Endothelial cell of umbilical vein (primary cell): Measurements from ENCODE around the gene DCTD. TPM values are rescaled to one million over a fixed set of nuclear protein-coding genes. Genes with fewer than 3 reads are reported as not detected.

Experiments used
- BruUV-seq: library from RNA; stranded (reverse); fragments of 400-500 nt; replicated peaks from 2 replicates; lab custom pipeline; 2021; lab: Mats Ljungman, UMichigan
- CTCF ChIA-PET: fragments of 300-600, 350-600 bp; sonication (Branson Sonifier 250); formaldehyde crosslinking; loops from one replicate; lab custom pipeline; 2021; ENCODE audit warnings: antibody characterized with exemption, inconsistent platforms; lab: Charles Lee
- POLR2A ChIA-PET: fragments of 300-600, 350-600 bp; sonication (Branson Sonifier 250); formaldehyde crosslinking; loops from one replicate; lab custom pipeline; 2021; ENCODE audit warnings: antibody characterized with exemption, inconsistent platforms; lab: Charles Lee
- DNase-seq: peaks from one replicate; pipeline ENCODE4 v3.0.0-alpha.2; 2011; ENCODE audit warnings: low read depth, low spot score
- FAIRE-seq: peaks from 2 replicates; lab custom pipeline; 2011; peaks lifted over from hg19 to GRCh38; lab: Jason Lieb, UNC
- H2AFZ ChIP-seq: 2 replicates; pipeline ENCODE4 v1.6.0; 2012; ENCODE audit warnings: low read depth, low read length, control low read depth, inconsistent platforms
- H3K27ac ChIP-seq: 2 replicates; pipeline ENCODE4 v1.5.1; 2011; ENCODE audit warnings: low read depth, mild to moderate bottlenecking, control low read depth, low read length, moderate library complexity; ENCODE audit not compliant: insufficient read depth
- H3K27me3 ChIP-seq, 2 experiments: 2 replicates each; pipeline versions ENCODE4 v1.6.0 to v1.6.1; 2011; ENCODE audit warnings: low read length in 2 of 2, mixed read lengths in 1 of 2; ENCODE audit not compliant: control insufficient read depth in 2 of 2, insufficient read depth in 2 of 2
- H3K36me3 ChIP-seq, 2 experiments: 2 replicates in 1 of 2; 3 replicates in 1 of 2; pipeline ENCODE4 v1.5.1; 2011; ENCODE audit warnings: low read length in 2 of 2, mild to moderate bottlenecking in 1 of 2, moderate library complexity in 1 of 2; ENCODE audit not compliant: control insufficient read depth in 2 of 2, insufficient read depth in 2 of 2; ENCODE audit errors: extremely low read depth in 1 of 2
- H3K4me1 ChIP-seq: 3 replicates; pipeline ENCODE4 v1.5.1; 2011; ENCODE audit warnings: mild to moderate bottlenecking, low read length; ENCODE audit not compliant: control insufficient read depth, insufficient read depth; ENCODE audit errors: extremely low read depth
- H3K4me2 ChIP-seq: 2 replicates; pipeline ENCODE4 v1.6.1; 2011; ENCODE audit warnings: low read length, control low read depth, mixed read lengths; ENCODE audit not compliant: insufficient read depth
- H3K4me3 ChIP-seq, 3 experiments: fragments of 200-600 bp in 1 of 3; sonication (generic), shearing (Covaris generic) in 1 of 3; replicated peaks in 1 of 3; 2 replicates each; pipeline ENCODE4 v1.5.1; 2011 to 2016; ENCODE audit warnings: control low read depth in 3 of 3, low read length in 3 of 3, mild to moderate bottlenecking in 2 of 3, inconsistent platforms in 1 of 3, low read depth in 1 of 3, moderate library complexity in 1 of 3; ENCODE audit not compliant: insufficient read depth in 1 of 3
- H3K79me2 ChIP-seq: 2 replicates; pipeline ENCODE4 v1.6.0; 2012; ENCODE audit warnings: low read length, inconsistent platforms; ENCODE audit not compliant: control insufficient read depth, insufficient read depth
- H3K9ac ChIP-seq: replicated peaks from 2 replicates; pipeline ENCODE3; 2011; ENCODE audit warnings: low read length, control low read depth; ENCODE audit not compliant: insufficient read depth; ENCODE audit errors: extremely low read depth
- H3K9me1 ChIP-seq: replicated peaks from 3 replicates; pipeline ENCODE4 v1.6.0; 2011; ENCODE audit warnings: mild to moderate bottlenecking, low read length; ENCODE audit not compliant: control insufficient read depth, insufficient read depth; ENCODE audit errors: extremely low read depth
- H3K9me3 ChIP-seq: replicated peaks from 2 replicates; pipeline ENCODE4 v1.5.1; 2012; ENCODE audit warnings: low read length, inconsistent platforms; ENCODE audit not compliant: control insufficient read depth, insufficient read depth
- H4K20me1 ChIP-seq: replicated peaks from 2 replicates; pipeline ENCODE3; 2011; ENCODE audit warnings: mild to moderate bottlenecking, low read length; ENCODE audit not compliant: control insufficient read depth, insufficient read depth; ENCODE audit errors: extremely low read depth
- CTCF ChIP-seq, 2 donors: IDR thresholded peaks; 1 replicate in 1 of 2; 2 replicates in 1 of 2; pipeline ENCODE4 v1.5.1; 2011; ENCODE audit warnings: low read length in 2 of 2, mild to moderate bottlenecking in 2 of 2, moderate library complexity in 2 of 2, control low read depth in 1 of 2, inconsistent platforms in 1 of 2, low read depth in 1 of 2; ENCODE audit not compliant: insufficient read depth in 1 of 2; ENCODE audit errors: extremely low read depth in 1 of 2
- EZH2 ChIP-seq: IDR thresholded peaks from 2 replicates; pipeline ENCODE4 v1.6.1; 2012; ENCODE audit warnings: borderline replicate concordance, low read depth, mild to moderate bottlenecking, moderate library complexity, low read length, inconsistent platforms; ENCODE audit not compliant: severe bottlenecking
- FOS ChIP-seq: IDR thresholded peaks from 2 replicates; pipeline ENCODE4 v1.6.1; 2011; ENCODE audit warnings: mild to moderate bottlenecking, low read length, moderate library complexity, borderline replicate concordance; ENCODE audit not compliant: insufficient read depth
- GATA2 ChIP-seq: IDR thresholded peaks from 2 replicates; pipeline ENCODE4 v1.7.0; 2011; ENCODE audit warnings: low read depth, mild to moderate bottlenecking, moderate library complexity, mixed read lengths, low read length; ENCODE audit not compliant: insufficient read length, insufficient read depth
- JUN ChIP-seq: IDR thresholded peaks from 2 replicates; pipeline ENCODE4 v1.6.1; 2011; ENCODE audit warnings: borderline replicate concordance, low read depth; ENCODE audit not compliant: insufficient read length, insufficient read depth
- MAX ChIP-seq: IDR thresholded peaks from 2 replicates; pipeline ENCODE4 v1.6.1; 2011; ENCODE audit not compliant: insufficient read depth, insufficient read length
- MYC ChIP-seq: IDR thresholded peaks from one replicate; pipeline ENCODE4 v1.6.1; 2011; ENCODE audit warnings: mild to moderate bottlenecking, low read depth, low read length
- POLR2A ChIP-seq: IDR thresholded peaks from 2 replicates; pipeline ENCODE4 v1.6.1; 2012; ENCODE audit warnings: low read depth, mild to moderate bottlenecking, control low read depth, low read length
- POLR2AphosphoS5 ChIP-seq: IDR thresholded peaks from 2 replicates; pipeline ENCODE4 v1.6.1; 2012; ENCODE audit warnings: low read depth, mild to moderate bottlenecking, control low read depth, low read length, moderate library complexity; ENCODE audit not compliant: insufficient read depth
- dilution Hi-C: fragments of 300-500 bp; cut with MboI; formaldehyde crosslinking; loops from one replicate; pipeline ENCODE4 v1.15.0; 2019; ENCODE audit warnings: low sequenced_read_pairs; ENCODE audit not compliant: extremely low pct_ligation_motif_present
- intact Hi-C: fragments of 100-400 bp; cut with micrococcal nuclease; formaldehyde crosslinking; loops from one replicate; pipeline ENCODE4 v1.10.0; 2022
- polyA plus RNA-seq, 4 experiments: library from polyadenylated mRNA; depleted of rRNA in 3 of 4; stranded (reverse) in 3 of 4; unstranded in 1 of 4; fragments of >200 nt; gene quantifications; 2 replicates each; pipeline versions ENCODE4 v1.2.1 to v1.2.3, GENCODE V29; 2011 to 2012; ENCODE audit warnings: missing spikeins in 1 of 4
- total RNA-seq: library from RNA; stranded (reverse); gene quantifications from 2 replicates; pipeline ENCODE4 v1.2.3, GENCODE V29; 2021

Gene DCTD
- total and polyA plus RNA-seq, 2 donors (not counting 3 experiments of a cell fraction or from before 2014, with no cell fraction given) = 105 to 111 TPM

GRCh38 chr4:182922501-182923284, 5.5 kb upstream of the DCTD start:
- Histone ChIP-seq H3K4me2 (no peak overlapping the region), H3K36me3 (no peaks in the 10 kb centered on the region), H2AFZ (no peak overlapping the region), H3K4me1 (peaks cover 6% of the 10 kb centered on the region), H3K9me3 (no peaks in the 10 kb centered on the region), H3K9me1 (no peaks in the 10 kb centered on the region), H3K27ac (no peak overlapping the region), H3K27me3 (peaks cover 13 to 35% of the 10 kb centered on the region in 2 experiments), H4K20me1 (no peaks in the 10 kb centered on the region), H3K79me2 (no peaks in the 10 kb centered on the region), H3K4me3 (no peak overlapping the region), H3K9ac (no peak overlapping the region)
- intact Hi-C loops = no loop called here
- POLR2A ChIA-PET = no interaction called here
- CTCF ChIA-PET = interaction anchor here (1.8 to 3.7 kb wide), 2 partner anchors 16 to 1779 kb away, joined by 3 to 61 read pairs; no protein-coding TSS in a partner anchor
- DNase-seq (no peak), FAIRE-seq (no peak)
- no peak for TF ChIP-seq MAX
- no peak for TF ChIP-seq POLR2AphosphoS5
- TF ChIP-seq CTCF (IDR thresholded peaks at IDR 0.05; ENCODE audit: extremely low read depth in 1 of 2, insufficient read depth in 1 of 2, low read depth in 1 of 2, low read length in 2 of 2) = no peak
- no peak for TF ChIP-seq MYC
- no peak for TF ChIP-seq FOS
- no peak for TF ChIP-seq GATA2
- TF ChIP-seq JUN = no peak
- TF ChIP-seq POLR2A = no peak
- TF ChIP-seq EZH2 = no peak
- dilution Hi-C loops = loop anchor here (25.0 kb wide), 1 partner anchor 340 kb away; no protein-coding TSS in a partner anchor
- no TSS peak for BruUV-seq
